Neural cell (in vitro differentiated cells): ENCODE data around the gene GALNT1. TPM values are rescaled to one million over a fixed set of nuclear protein-coding genes. Genes with fewer than 3 reads are reported as not detected.

Experiments used
- H2AFZ ChIP-seq: fragments of 200-600, 300-800 bp; sonication (generic), shearing (Covaris generic); 2 replicates; pipeline ENCODE4 v1.6.0; 2014; ENCODE audit warnings: low read depth, mild to moderate bottlenecking, antibody characterized with exemption, low read length, moderate library complexity
- H3F3A ChIP-seq: fragments of 200-600 bp; shearing (Covaris generic); 2 replicates; pipeline ENCODE4 v1.6.1; 2016; ENCODE audit warnings: mild to moderate bottlenecking, moderate library complexity, mixed read lengths, antibody characterized with exemption, low read length; ENCODE audit not compliant: insufficient read depth, poor library complexity, severe bottlenecking
- H3K27ac ChIP-seq: fragments of 200-600, 300-800 bp; sonication (generic), shearing (Covaris generic); 2 replicates; pipeline ENCODE4 v1.5.1; 2014; ENCODE audit warnings: mild to moderate bottlenecking, low read length, moderate library complexity
- H3K27me3 ChIP-seq: fragments of 300-800, 200-600 bp; sonication (generic), shearing (Covaris generic); 2 replicates; pipeline ENCODE4 v1.6.0; 2014; ENCODE audit warnings: mild to moderate bottlenecking, low read depth, low read length, moderate library complexity; ENCODE audit not compliant: insufficient read depth
- H3K36me3 ChIP-seq: fragments of 300-800, 200-600 bp; sonication (generic), shearing (Covaris generic); 2 replicates; pipeline ENCODE4 v1.5.1; 2014; ENCODE audit warnings: mild to moderate bottlenecking, antibody characterized with exemption, low read length, moderate library complexity; ENCODE audit not compliant: insufficient read depth
- H3K4me2 ChIP-seq: fragments of 300-800, 200-600 bp; sonication (generic), shearing (Covaris generic); 2 replicates; pipeline ENCODE4 v1.6.0; 2014; ENCODE audit warnings: mild to moderate bottlenecking, low read length
- H3K4me3 ChIP-seq: fragments of 300-800, 200-600 bp; sonication (generic), shearing (Covaris generic); 2 replicates; pipeline ENCODE4 v1.5.1; 2014; ENCODE audit warnings: mild to moderate bottlenecking, low read length, moderate library complexity
- H3K79me2 ChIP-seq: fragments of 200-600 bp; shearing (Covaris generic); replicated peaks from 2 replicates; pipeline ENCODE4 v1.6.0; 2014; ENCODE audit warnings: mild to moderate bottlenecking, low read length, moderate library complexity; ENCODE audit not compliant: insufficient read depth
- H3K9ac ChIP-seq: fragments of 300-800, 200-600 bp; sonication (generic), shearing (Covaris generic); 2 replicates; pipeline ENCODE4 v1.6.1; 2016; ENCODE audit warnings: mild to moderate bottlenecking, low read length, mixed read lengths
- H3K9me2 ChIP-seq: fragments of 200-600 bp; shearing (Covaris generic); 2 replicates; pipeline ENCODE4 v1.6.1; 2016; ENCODE audit warnings: mild to moderate bottlenecking, low read length, mixed read lengths; ENCODE audit not compliant: insufficient read depth
- H3K9me3 ChIP-seq: fragments of 200-600, 300-800 bp; sonication (generic), shearing (Covaris generic); 2 replicates; pipeline ENCODE4 v1.6.1; 2016; ENCODE audit warnings: mild to moderate bottlenecking, mixed run types, low read length, moderate library complexity, mixed read lengths
- H4K20me1 ChIP-seq: fragments of 200-600 bp; shearing (Covaris generic); 2 replicates; pipeline ENCODE4 v1.6.1; 2016; ENCODE audit warnings: mild to moderate bottlenecking, mixed run types; ENCODE audit not compliant: insufficient read depth
- EP300 ChIP-seq: fragments of 450-650 bp; conservative IDR thresholded peaks from 2 replicates; pipeline ENCODE4 v1.6.1; 2014; ENCODE audit warnings: antibody characterized with exemption, mild to moderate bottlenecking, moderate library complexity; ENCODE audit not compliant: poor library complexity, severe bottlenecking
- EZH2 ChIP-seq: fragments of 200-600, 300-800 bp; shearing (Covaris generic), sonication (generic); IDR thresholded peaks from 2 replicates; pipeline ENCODE4 v1.6.1; 2014; ENCODE audit warnings: antibody characterized with exemption, low read length, borderline replicate concordance, mild to moderate bottlenecking; ENCODE audit not compliant: insufficient read depth, poor library complexity, severe bottlenecking
- MXI1 ChIP-seq: fragments of 450-650 bp; conservative IDR thresholded peaks from 2 replicates; pipeline ENCODE4 v1.6.1; 2014; ENCODE audit warnings: antibody characterized with exemption, mild to moderate bottlenecking; ENCODE audit not compliant: poor library complexity, severe bottlenecking
- POLR2AphosphoS5 ChIP-seq: IDR thresholded peaks from 2 replicates; pipeline ENCODE4 v1.6.1; 2012
- RAD21 ChIP-seq: fragments of 450-650 bp; conservative IDR thresholded peaks from 2 replicates; pipeline ENCODE4 v1.6.1; 2014; ENCODE audit warnings: antibody characterized with exemption, mild to moderate bottlenecking, moderate library complexity
- SMC3 ChIP-seq: fragments of 450-650 bp; conservative IDR thresholded peaks from 2 replicates; pipeline ENCODE4 v1.6.1; 2014; ENCODE audit warnings: antibody characterized with exemption, mild to moderate bottlenecking, moderate library complexity; ENCODE audit not compliant: poor library complexity
- TAF1 ChIP-seq: IDR thresholded peaks from 2 replicates; pipeline ENCODE4 v1.6.1; 2012; ENCODE audit warnings: low read depth
- polyA plus RNA-seq: library from polyadenylated mRNA; depleted of rRNA; stranded (reverse); fragments of >200 nt; gene quantifications from 2 replicates; pipeline ENCODE4 v1.2.3, GENCODE V29; 2014
- TF ChIP-seq, protein P1 (sequence below): IDR thresholded peaks from 2 replicates; pipeline ENCODE4 v1.6.1; 2012; ENCODE audit warnings: borderline replicate concordance
- TF ChIP-seq, protein P2 (sequence below): fragments of 450-650 bp; IDR thresholded peaks from 2 replicates; pipeline ENCODE4 v1.5.1; 2014; ENCODE audit warnings: antibody characterized with exemption, mild to moderate bottlenecking, moderate library complexity; ENCODE audit not compliant: poor library complexity, severe bottlenecking

Gene GALNT1
- polyA plus RNA-seq, 1 donor from 2014 or later = 103 TPM

DNA sequence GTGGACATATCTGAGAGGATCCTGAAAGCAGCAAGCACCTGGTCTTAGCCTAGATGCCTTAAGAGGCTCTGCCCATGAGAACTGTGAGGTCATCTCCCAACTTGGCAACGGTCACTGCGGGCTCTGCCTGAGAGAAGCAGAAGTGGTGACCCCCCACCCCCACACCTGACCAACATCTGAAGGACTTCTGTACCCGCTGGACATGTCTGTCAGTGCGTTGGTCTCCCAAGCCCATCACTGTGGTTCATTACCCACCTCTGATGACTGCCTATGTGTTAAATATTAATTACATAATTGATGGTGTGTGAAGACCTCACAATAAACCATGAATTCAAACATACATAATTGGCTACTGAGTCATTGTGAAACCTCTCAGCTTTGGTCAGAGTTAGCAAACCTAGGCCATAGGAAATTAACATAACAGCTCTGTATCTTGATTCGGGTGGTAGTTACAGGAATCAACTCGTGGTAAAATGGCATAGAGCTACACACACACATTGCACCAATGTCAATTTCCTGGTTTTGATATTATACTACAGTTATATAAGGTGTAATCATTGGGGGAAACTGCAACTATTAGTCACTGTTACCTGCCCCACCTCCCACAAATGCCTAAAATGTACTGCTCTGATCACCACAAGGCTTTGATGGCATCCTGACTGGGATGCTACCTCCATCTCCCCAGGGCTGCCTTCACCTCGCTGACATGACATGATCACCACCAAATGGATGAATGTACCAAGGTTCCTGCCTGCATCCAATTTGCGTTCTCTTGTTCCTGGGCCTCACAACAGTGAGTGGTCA, 4.3 kb upstream of the GALNT1 start:
- H2AFZ ChIP-seq = no peak overlapping the region

GRCh38 chr18:35578481-35578880, 3.1 kb upstream of the GALNT1 start:
- TF ChIP-seq MXI1 = no peak
- no peak for TF ChIP-seq SMC3
- TF ChIP-seq EZH2 = no peak
- TF ChIP-seq, protein P1, sequence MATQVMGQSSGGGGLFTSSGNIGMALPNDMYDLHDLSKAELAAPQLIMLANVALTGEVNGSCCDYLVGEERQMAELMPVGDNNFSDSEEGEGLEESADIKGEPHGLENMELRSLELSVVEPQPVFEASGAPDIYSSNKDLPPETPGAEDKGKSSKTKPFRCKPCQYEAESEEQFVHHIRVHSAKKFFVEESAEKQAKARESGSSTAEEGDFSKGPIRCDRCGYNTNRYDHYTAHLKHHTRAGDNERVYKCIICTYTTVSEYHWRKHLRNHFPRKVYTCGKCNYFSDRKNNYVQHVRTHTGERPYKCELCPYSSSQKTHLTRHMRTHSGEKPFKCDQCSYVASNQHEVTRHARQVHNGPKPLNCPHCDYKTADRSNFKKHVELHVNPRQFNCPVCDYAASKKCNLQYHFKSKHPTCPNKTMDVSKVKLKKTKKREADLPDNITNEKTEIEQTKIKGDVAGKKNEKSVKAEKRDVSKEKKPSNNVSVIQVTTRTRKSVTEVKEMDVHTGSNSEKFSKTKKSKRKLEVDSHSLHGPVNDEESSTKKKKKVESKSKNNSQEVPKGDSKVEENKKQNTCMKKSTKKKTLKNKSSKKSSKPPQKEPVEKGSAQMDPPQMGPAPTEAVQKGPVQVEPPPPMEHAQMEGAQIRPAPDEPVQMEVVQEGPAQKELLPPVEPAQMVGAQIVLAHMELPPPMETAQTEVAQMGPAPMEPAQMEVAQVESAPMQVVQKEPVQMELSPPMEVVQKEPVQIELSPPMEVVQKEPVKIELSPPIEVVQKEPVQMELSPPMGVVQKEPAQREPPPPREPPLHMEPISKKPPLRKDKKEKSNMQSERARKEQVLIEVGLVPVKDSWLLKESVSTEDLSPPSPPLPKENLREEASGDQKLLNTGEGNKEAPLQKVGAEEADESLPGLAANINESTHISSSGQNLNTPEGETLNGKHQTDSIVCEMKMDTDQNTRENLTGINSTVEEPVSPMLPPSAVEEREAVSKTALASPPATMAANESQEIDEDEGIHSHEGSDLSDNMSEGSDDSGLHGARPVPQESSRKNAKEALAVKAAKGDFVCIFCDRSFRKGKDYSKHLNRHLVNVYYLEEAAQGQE = no peak
- no peak for TF ChIP-seq RAD21
- no peak for TF ChIP-seq TAF1
- no peak for TF ChIP-seq POLR2AphosphoS5
- TF ChIP-seq EP300 = no peak
- TF ChIP-seq, protein P2, sequence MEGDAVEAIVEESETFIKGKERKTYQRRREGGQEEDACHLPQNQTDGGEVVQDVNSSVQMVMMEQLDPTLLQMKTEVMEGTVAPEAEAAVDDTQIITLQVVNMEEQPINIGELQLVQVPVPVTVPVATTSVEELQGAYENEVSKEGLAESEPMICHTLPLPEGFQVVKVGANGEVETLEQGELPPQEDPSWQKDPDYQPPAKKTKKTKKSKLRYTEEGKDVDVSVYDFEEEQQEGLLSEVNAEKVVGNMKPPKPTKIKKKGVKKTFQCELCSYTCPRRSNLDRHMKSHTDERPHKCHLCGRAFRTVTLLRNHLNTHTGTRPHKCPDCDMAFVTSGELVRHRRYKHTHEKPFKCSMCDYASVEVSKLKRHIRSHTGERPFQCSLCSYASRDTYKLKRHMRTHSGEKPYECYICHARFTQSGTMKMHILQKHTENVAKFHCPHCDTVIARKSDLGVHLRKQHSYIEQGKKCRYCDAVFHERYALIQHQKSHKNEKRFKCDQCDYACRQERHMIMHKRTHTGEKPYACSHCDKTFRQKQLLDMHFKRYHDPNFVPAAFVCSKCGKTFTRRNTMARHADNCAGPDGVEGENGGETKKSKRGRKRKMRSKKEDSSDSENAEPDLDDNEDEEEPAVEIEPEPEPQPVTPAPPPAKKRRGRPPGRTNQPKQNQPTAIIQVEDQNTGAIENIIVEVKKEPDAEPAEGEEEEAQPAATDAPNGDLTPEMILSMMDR = no peak
- Histone ChIP-seq H3F3A (no peaks in the 10 kb centered on the region), H3K9me2 (no peaks in the 10 kb centered on the region), H3K79me2 (peaks cover 22% of the 10 kb centered on the region), H3K4me2 (no peak overlapping the region), H3K36me3 (no peaks in the 10 kb centered on the region), H3K27ac (no peak overlapping the region), H3K9me3 (no peaks in the 10 kb centered on the region), H3K9ac (no peak overlapping the region), H3K27me3 (no peaks in the 10 kb centered on the region), H4K20me1 (peaks cover 6% of the 10 kb centered on the region), H2AFZ (no peak overlapping the region), H3K4me3 (no peak overlapping the region)

More for the DNA sequence above, 4.3 kb upstream of the GALNT1 start:
- H3K27ac ChIP-seq = no peak overlapping the region
- no peaks in the 10 kb centered on the region for H3F3A ChIP-seq
- TF ChIP-seq EP300 (no peak), TAF1 (no peak), SMC3 (no peak), EZH2 (no peak), RAD21 (no peak), MXI1 (no peak), POLR2AphosphoS5 (no peak)
- TF ChIP-seq, protein P1 = no peak
- TF ChIP-seq, protein P2 = no peak
- H3K4me3 ChIP-seq = no peak overlapping the region
- peaks cover 12% of the 10 kb centered on the region for H3K79me2 ChIP-seq
- H4K20me1 ChIP-seq = peaks cover under 1% of the 10 kb centered on the region
- H3K9ac ChIP-seq = no peak overlapping the region
- no peak overlapping the region for H3K4me2 ChIP-seq
- no peaks in the 10 kb centered on the region for H3K9me2 ChIP-seq
- no peaks in the 10 kb centered on the region for H3K9me3 ChIP-seq
- no peaks in the 10 kb centered on the region for H3K27me3 ChIP-seq
- no peaks in the 10 kb centered on the region for H3K36me3 ChIP-seq
